Left lung (tissue), 10 donors: Measurements from ENCODE around the gene MT1F. TPM values are rescaled to one million over a fixed set of nuclear protein-coding genes. Genes with fewer than 3 reads are reported as not detected.
A peak's percentile ranks its signal among the peaks of the same experiment; 100 is the strongest.
"Not testable (repeated sequence)": the region's sequence is repeated elsewhere in the genome, so short reads cannot be mapped to it uniquely, and the experiment has no call there.

Experiments
- ATAC-seq: fragments of 200-7000 bp; cut with Tn5 transposase; one replicate; pipeline ENCODE4 v1.9.1; 2020; ENCODE audit warnings: moderate library complexity
- DNase-seq, 4 donors: peaks; one replicate each; pipeline ENCODE4 v3.0.0-alpha.2; 2013 to 2020
- H3K27ac ChIP-seq, 2 donors: fragments of 200-600 bp; sonication (generic) in 1 of 2; one replicate each; pipeline versions ENCODE4 v1.5.0 to v1.8.0; 2020 to 2021
- H3K27me3 ChIP-seq, 2 donors: fragments of 200-600 bp; sonication (generic) in 1 of 2; one replicate each; pipeline versions ENCODE4 v1.5.0 to v1.8.0; 2020 to 2021
- H3K36me3 ChIP-seq, 2 donors: fragments of 200-600 bp; sonication (generic) in 1 of 2; one replicate each; pipeline versions ENCODE4 v1.5.0 to v1.8.0; 2020 to 2021
- H3K4me1 ChIP-seq, 2 donors: fragments of 200-600 bp; one replicate each; pipeline ENCODE4 v1.8.0; 2021
- H3K4me3 ChIP-seq, 2 donors: fragments of 200-600 bp; sonication (generic) in 1 of 2; one replicate each; pipeline versions ENCODE4 v1.5.0 to v1.8.0; 2020 to 2021; ENCODE audit warnings: mild to moderate bottlenecking in 1 of 2
- H3K9me3 ChIP-seq, 2 donors: fragments of 200-600 bp; sonication (generic) in 1 of 2; one replicate each; pipeline versions ENCODE4 v1.5.0 to v1.8.0; 2020 to 2021
- CTCF ChIP-seq, 2 donors: fragments of 200-600 bp; sonication (generic) in 1 of 2; IDR thresholded peaks; one replicate each; pipeline versions ENCODE4 v1.5.0 to v1.8.0; 2021; ENCODE audit warnings: antibody characterized with exemption in 2 of 2
- intact Hi-C, 2 donors: fragments of 100-400 bp; cut with DNase I; formaldehyde crosslinking; loops; one replicate each; pipeline versions ENCODE4 v1.11.2 to v1.14.2; 2022
- polyA plus RNA-seq, 6 donors: library from polyadenylated mRNA; unstranded; fragments of 120-200 nt; gene quantifications; one replicate each; pipeline ENCODE4 v1.2.1, GENCODE V29; 2013; ENCODE audit not compliant: insufficient read length in 6 of 6
- total RNA-seq, 2 donors: library from RNA; stranded (reverse); fragmentation: NEBNext Ultra II Directional; extraction: Animal tissue kit (Norgen Biotek cat#: 25700); gene quantifications; one replicate each; pipeline ENCODE4 v1.2.1, GENCODE V29; 2021
- donor health status: DM: no; HTN: yes; CAD: no.
- donor health status: DM: no; HTN: no; CAD: no.

Gene MT1F
- total and polyA plus RNA-seq, 8 donors = 4.2 to 14.8 (median 7.5) TPM

- no peak overlapping the region for H3K27ac ChIP-seq
- no peak overlapping the region for H3K4me3 ChIP-seq
- TF ChIP-seq CTCF (IDR thresholded peaks at IDR 0.05) = no peak
- intact Hi-C loops = no loop called here
- ATAC-seq = no peak
- peaks cover 28 to 88% of the 10 kb centered on the region in 2 donors for H3K27me3 ChIP-seq
- H3K4me1 ChIP-seq = peaks cover 0 to 11% of the 10 kb centered on the region in 2 donors
- DNase-seq = no peak
- no peaks in the 10 kb centered on the region for H3K36me3 ChIP-seq
- H3K9me3 ChIP-seq = no peaks in the 10 kb centered on the region
These were observed 15.2 kb downstream of the MT1F start for GRCh38 chr16:56672761-56673536.

- ATAC-seq = peak; percentile 70
- intact Hi-C loops = no loop called here
- peak; percentile 40 to 47 for TF ChIP-seq CTCF (IDR thresholded peaks at IDR 0.05)
- Histone ChIP-seq H3K9me3 (no peaks in the 10 kb centered on the region), H3K4me1 (peaks cover 0 to 7% of the 10 kb centered on the region in 2 donors), H3K27me3 (peaks cover 18 to 78% of the 10 kb centered on the region in 2 donors), H3K4me3 (no peak overlapping the region), H3K36me3 (no peaks in the 10 kb centered on the region), H3K27ac (no peak overlapping the region)
- peak in 1 of 4 donors; percentile 36 for DNase-seq
These were observed 16.2 kb downstream of the MT1F start for GRCh38 chr16:56673921-56674320.

GRCh38 chr16:56674570-56674969 is 16.8 kb downstream of the MT1F start:
- intact Hi-C loops, DNase-seq, H3K4me3 ChIP-seq, H3K4me1 ChIP-seq, H3K36me3 ChIP-seq, H3K9me3 ChIP-seq, ATAC-seq, H3K27ac ChIP-seq: not testable (repeated sequence)
- H3K27me3 ChIP-seq = peaks cover 11 to 72% of the 10 kb centered on the region in 2 donors

- Histone ChIP-seq H3K4me3 (peak overlapping the region; percentile 6 to 21), H3K27ac (no peak overlapping the region), H3K27me3 (peaks cover 5 to 60% of the 10 kb centered on the region in 2 donors), H3K36me3 (no peaks in the 10 kb centered on the region), H3K4me1 (no peaks in the 10 kb centered on the region), H3K9me3 (no peaks in the 10 kb centered on the region)
- TF ChIP-seq CTCF (IDR thresholded peaks at IDR 0.05) = no peak
- peak; percentile 46 for ATAC-seq
- intact Hi-C loops = no loop called here
- no peak for DNase-seq
These were observed 18.0 kb downstream of the MT1F start for GRCh38 chr16:56675685-56676210.

GRCh38 chr16:56677474-56677873 is 19.7 kb downstream of the MT1F start:
- Histone ChIP-seq H3K36me3 (no peaks in the 10 kb centered on the region), H3K27ac (no peak overlapping the region), H3K27me3 (peaks cover 5 to 43% of the 10 kb centered on the region in 2 donors), H3K9me3 (no peaks in the 10 kb centered on the region), H3K4me3 (no peak overlapping the region), H3K4me1 (peaks cover under 1 to 8% of the 10 kb centered on the region in 2 donors)
- no peak for TF ChIP-seq CTCF (IDR thresholded peaks at IDR 0.05)
- DNase-seq (no peak), ATAC-seq (no peak)
- intact Hi-C loops = no loop called here
